Hematopoietic multipotent progenitor cell treated with erythropoietin and hydrocortisone succinate and interleukin-3 and kit ligand, for 6 days (in vitro differentiated cells): ENCODE data around the gene TECTA.

Experiments used
- DNase-seq: peaks from one replicate; pipeline ENCODE4 v3.0.0-alpha.2; 2015

TECTA gene

GRCh38 chr11:121180183-121180582 is 79.1 kb downstream of the TECTA start:
- no peak for DNase-seq

- no peak for DNase-seq
Observed at GRCh38 chr11:121188776-121189175, 87.7 kb downstream of the TECTA start.

GRCh38 chr11:121191818-121192217 is 90.8 kb downstream of the TECTA start:
- DNase-seq = no peak

GRCh38 chr11:121194731-121195596 is 93.9 kb downstream of the TECTA start:
- DNase-seq = peak; percentile 84

- DNase-seq = no peak
Observed at GRCh38 chr11:121198491-121198890, 97.4 kb downstream of the TECTA start.

- no peak for DNase-seq
Observed at GRCh38 chr11:121199516-121199915, 98.5 kb downstream of the TECTA start.

GRCh38 chr11:121206810-121207209 is 105.8 kb downstream of the TECTA start:
- no peak for DNase-seq

- no peak for DNase-seq
Observed at GRCh38 chr11:121207485-121208115, 106.6 kb downstream of the TECTA start.

GRCh38 chr11:121210445-121211080 is 109.5 kb downstream of the TECTA start:
- DNase-seq = no peak

- no peak for DNase-seq
Observed at GRCh38 chr11:121211626-121212025, 110.6 kb downstream of the TECTA start.

GRCh38 chr11:121212536-121213361 is 111.7 kb downstream of the TECTA start:
- DNase-seq = no peak

GRCh38 chr11:121213362-121213893 is 112.4 kb downstream of the TECTA start:
- peak; percentile 54 for DNase-seq

GRCh38 chr11:121214861-121215260 is 113.8 kb downstream of the TECTA start:
- no peak for DNase-seq

GRCh38 chr11:121221496-121222200 is 120.6 kb downstream of the TECTA start:
- DNase-seq = no peak

GRCh38 chr11:121223161-121223560 is 122.1 kb downstream of the TECTA start:
- no peak for DNase-seq

GRCh38 chr11:121225382-121225781 is 124.3 kb downstream of the TECTA start:
- no peak for DNase-seq

- DNase-seq = peak; percentile 20
Observed at GRCh38 chr11:121226415-121227263, 125.6 kb downstream of the TECTA start.

GRCh38 chr11:121228851-121229250 is 127.8 kb downstream of the TECTA start:
- DNase-seq = no peak

GRCh38 chr11:121229495-121230215 is 128.6 kb downstream of the TECTA start:
- DNase-seq = no peak

- DNase-seq = no peak
Observed at GRCh38 chr11:121231576-121232278, 130.7 kb downstream of the TECTA start.
